ENCODE data around the gene HOXC5. TPM values are rescaled to one million over a fixed set of nuclear protein-coding genes. Genes with fewer than 3 reads are reported as not detected.

HOXC5 gene
- polyA plus RNA-seq, 3 donors, result not detected

- Mint-ChIP-seq H3K36me3 (no peaks in the 10 kb centered on the region), H3K4me3 (no peak overlapping the region), H3K27me3 (ENCODE audit: low read depth in 3 of 3) (peaks cover 48 to 51% (median 49%) of the 10 kb centered on the region in 3 donors), H3K27ac (no peak overlapping the region), H3K4me1 (no peaks in the 10 kb centered on the region), H3K9me3 (no peaks in the 10 kb centered on the region)
- H4K20me1 ChIP-seq (ENCODE audit: insufficient read depth, low read length), result no peaks in the 10 kb centered on the region
- H3K27me3 ChIP-seq (ENCODE audit: control insufficient read depth in 2 of 2, insufficient read depth in 2 of 2, low read length in 2 of 2), result peaks cover 45 to 56% of the 10 kb centered on the region in 2 donors
- no peaks in the 10 kb centered on the region for H3K4me1 ChIP-seq (ENCODE audit: control insufficient read depth in 1 of 2, insufficient read depth in 2 of 2, low read length in 2 of 2)
- H3K27ac ChIP-seq (ENCODE audit: low read depth in 1 of 2, low read length in 2 of 2), result no peak overlapping the region
- H3K79me2 ChIP-seq (ENCODE audit: insufficient read depth, low read length), result no peaks in the 10 kb centered on the region
- no peak overlapping the region for H3K4me2 ChIP-seq (replicated peaks; ENCODE audit: extremely low read depth, low read length, poor library complexity, severe bottlenecking)
- DNase-seq, result no peak
- intact Hi-C loops (cut with micrococcal nuclease), result no loop called here
- no peaks in the 10 kb centered on the region for H3K9me3 ChIP-seq (replicated peaks in 1 of 2; ENCODE audit: control insufficient read depth in 1 of 2, insufficient read depth in 1 of 2, low read length in 2 of 2)
- no peak for TF ChIP-seq CTCF (IDR thresholded peaks at IDR 0.05)
- no peaks in the 10 kb centered on the region for H3K36me3 ChIP-seq (replicated peaks in 1 of 2; ENCODE audit: control insufficient read depth in 1 of 2, insufficient read depth in 2 of 2, low read length in 2 of 2)
- no peak overlapping the region for H2AFZ ChIP-seq (ENCODE audit: insufficient read depth, low read depth, low read length, poor library complexity, severe bottlenecking)
- WGBS (ENCODE audit: insufficient coverage), result 90% methylated on average over 2 of the region's 4 CpGs
- H3K9ac ChIP-seq (ENCODE audit: insufficient read depth, low read length, poor library complexity, severe bottlenecking), result no peak overlapping the region
- H3K4me3 ChIP-seq (replicated peaks in 1 of 3; ENCODE audit: low read depth in 2 of 3, low read length in 3 of 3), result no peak overlapping the region
Measured at GRCh38 chr12:54068418-54069070, 35.7 kb downstream of the HOXC5 start.

GRCh38 chr12:54071942-54072341 is 39.1 kb downstream of the HOXC5 start:
- Mint-ChIP-seq H3K9me3 (no peaks in the 10 kb centered on the region), H3K4me1 (no peaks in the 10 kb centered on the region), H3K36me3 (no peaks in the 10 kb centered on the region), H3K27me3 (ENCODE audit: low read depth in 3 of 3) (peaks cover 41 to 45% (median 43%) of the 10 kb centered on the region in 3 donors), H3K4me3 (no peak overlapping the region), H3K27ac (no peak overlapping the region)
- TF ChIP-seq CTCF (IDR thresholded peaks at IDR 0.05), result no peak
- no peak for DNase-seq
- Histone ChIP-seq H3K36me3 (replicated peaks in 1 of 2; ENCODE audit: control insufficient read depth in 1 of 2, insufficient read depth in 2 of 2, low read length in 2 of 2) (no peaks in the 10 kb centered on the region), H3K4me3 (replicated peaks in 1 of 3; ENCODE audit: low read depth in 2 of 3, low read length in 3 of 3) (no peak overlapping the region), H3K27me3 (ENCODE audit: control insufficient read depth in 2 of 2, insufficient read depth in 2 of 2, low read length in 2 of 2) (peaks cover 35 to 44% of the 10 kb centered on the region in 2 donors), H3K27ac (ENCODE audit: low read depth in 1 of 2, low read length in 2 of 2) (no peak overlapping the region), H3K79me2 (ENCODE audit: insufficient read depth, low read length) (no peaks in the 10 kb centered on the region), H4K20me1 (ENCODE audit: insufficient read depth, low read length) (no peaks in the 10 kb centered on the region), H2AFZ (ENCODE audit: insufficient read depth, low read depth, low read length, poor library complexity, severe bottlenecking) (no peak overlapping the region), H3K9me3 (replicated peaks in 1 of 2; ENCODE audit: control insufficient read depth in 1 of 2, insufficient read depth in 1 of 2, low read length in 2 of 2) (no peaks in the 10 kb centered on the region), H3K4me1 (ENCODE audit: control insufficient read depth in 1 of 2, insufficient read depth in 2 of 2, low read length in 2 of 2) (no peaks in the 10 kb centered on the region), H3K4me2 (replicated peaks; ENCODE audit: extremely low read depth, low read length, poor library complexity, severe bottlenecking) (no peak overlapping the region), H3K9ac (ENCODE audit: insufficient read depth, low read length, poor library complexity, severe bottlenecking) (no peak overlapping the region)
- WGBS (ENCODE audit: insufficient coverage), result no CpG with 5 or more reads among the region's 1 CpG
- intact Hi-C loops (cut with micrococcal nuclease), result no loop called here

Measured in CD14-positive monocyte (primary cell).